Vagina (tissue), 2 donors: Measurements from ENCODE around the gene JAK1. TPM values are rescaled to one million over a fixed set of nuclear protein-coding genes. Genes with fewer than 3 reads are reported as not detected.
"Not testable (repeated sequence)": the region's sequence is repeated elsewhere in the genome, so short reads cannot be mapped to it uniquely, and the experiment has no call there.

ENCODE experiments used
- DNase-seq, 2 donors: peaks; one replicate each; pipeline ENCODE4 v3.0.0-alpha.2; 2017; ENCODE audit errors: extremely low spot score in 2 of 2
- H3K27ac ChIP-seq: fragments of 200-600 bp; sonication (generic); one replicate; pipeline ENCODE4 v1.5.1; 2019
- H3K27me3 ChIP-seq: fragments of 200-600 bp; sonication (generic); one replicate; pipeline ENCODE4 v1.5.1; 2019
- H3K36me3 ChIP-seq, 2 donors: fragments of 200-600 bp; sonication (generic); one replicate each; pipeline ENCODE4 v1.5.1; 2017 to 2019
- H3K4me1 ChIP-seq: fragments of 200-600 bp; sonication (generic); one replicate; pipeline ENCODE4 v1.5.1; 2019
- H3K4me3 ChIP-seq, 2 donors: fragments of 200-600 bp; sonication (generic); 1 replicate in 1 of 2; 2 replicates in 1 of 2; pipeline ENCODE4 v1.5.1; 2016 to 2019
- H3K9me3 ChIP-seq: fragments of 200-600 bp; sonication (generic); one replicate; pipeline ENCODE4 v1.5.1; 2019
- POLR2A ChIP-seq, 2 donors: fragments of 450-650 bp; IDR thresholded peaks; one replicate each; pipeline ENCODE4 v1.6.1; 2017; ENCODE audit warnings: antibody characterized with exemption in 2 of 2, mild to moderate bottlenecking in 2 of 2, moderate library complexity in 2 of 2
- POLR2AphosphoS5 ChIP-seq, 2 donors: sonication (generic); formaldehyde crosslinking; IDR thresholded peaks; one replicate each; pipeline ENCODE4 v1.9.0; 2017; ENCODE audit warnings: antibody characterized with exemption in 2 of 2, mild to moderate bottlenecking in 2 of 2, low read depth in 1 of 2; ENCODE audit not compliant: insufficient read depth in 1 of 2
- intact Hi-C: fragments of 100-400 bp; cut with DNase I; formaldehyde crosslinking; loops from one replicate; pipeline ENCODE4 v1.15.1; 2023
- total RNA-seq: library from RNA; depleted of rRNA; stranded (reverse); fragments of >200 nt; gene quantifications from one replicate; pipeline ENCODE4 v1.2.3, GENCODE V29; 2016
- TF ChIP-seq, protein P1 (sequence below), 3 experiments: fragments of 450-650 bp in 2 of 3; fragments of 200-600 bp in 1 of 3; sonication (generic) in 1 of 3; IDR thresholded peaks; one replicate each; pipeline ENCODE4 v1.5.1; 2017 to 2019; ENCODE audit warnings: antibody characterized with exemption in 3 of 3, mild to moderate bottlenecking in 2 of 3, moderate library complexity in 2 of 3

JAK1 gene
- total RNA-seq, 1 donor from 2014 or later: 93.3 TPM

DNA sequence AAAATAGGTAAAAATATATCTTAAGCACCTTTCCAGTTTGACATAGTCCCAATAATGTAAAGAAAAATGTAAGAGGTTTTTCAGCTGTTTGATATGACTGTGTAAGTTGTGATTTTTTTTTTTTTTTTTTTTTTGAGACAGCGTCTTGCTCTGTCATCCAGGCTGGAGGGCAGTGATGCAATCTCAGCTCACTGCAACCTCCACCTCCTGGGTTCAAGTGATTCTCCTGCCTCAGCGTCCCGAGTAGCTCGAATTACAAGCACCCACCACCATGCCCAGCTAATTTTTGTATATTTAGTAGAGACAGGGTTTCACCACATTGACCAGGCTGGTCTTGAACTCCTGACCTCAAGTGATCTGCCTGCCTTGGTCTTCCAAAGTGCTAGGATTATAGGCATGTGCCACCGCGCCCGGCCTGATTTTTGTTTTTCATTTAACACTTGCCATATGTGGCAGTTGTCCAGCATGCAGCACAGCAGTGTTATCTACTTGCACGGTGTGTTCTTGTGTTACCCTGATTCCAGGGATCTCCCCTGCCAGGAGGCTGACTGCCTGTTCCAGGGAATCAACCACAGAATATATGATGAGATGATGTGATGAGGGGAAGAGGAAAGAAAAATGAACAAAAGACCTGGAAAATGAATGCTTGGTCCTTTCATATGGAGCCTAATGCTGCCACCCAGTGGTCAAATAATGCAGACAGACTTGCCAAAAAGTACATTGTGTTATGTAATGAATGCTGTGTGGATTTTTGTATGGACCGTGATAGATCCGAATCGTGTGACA is 142.5 kb downstream of the JAK1 start:
- DNase-seq: no peak
- intact Hi-C loops: loop anchor here (10.0 kb wide), 1 partner anchor 139 kb away; no protein-coding TSS in a partner anchor
- Histone ChIP-seq H3K9me3 (no peaks in the 10 kb centered on the region), H3K27ac (no peak overlapping the region), H3K27me3 (no peaks in the 10 kb centered on the region), H3K4me3 (no peak overlapping the region), H3K4me1 (no peaks in the 10 kb centered on the region), H3K36me3 (no peaks in the 10 kb centered on the region)
- TF ChIP-seq POLR2A (IDR thresholded peaks at IDR 0.05): no peak
- TF ChIP-seq, protein P1, sequence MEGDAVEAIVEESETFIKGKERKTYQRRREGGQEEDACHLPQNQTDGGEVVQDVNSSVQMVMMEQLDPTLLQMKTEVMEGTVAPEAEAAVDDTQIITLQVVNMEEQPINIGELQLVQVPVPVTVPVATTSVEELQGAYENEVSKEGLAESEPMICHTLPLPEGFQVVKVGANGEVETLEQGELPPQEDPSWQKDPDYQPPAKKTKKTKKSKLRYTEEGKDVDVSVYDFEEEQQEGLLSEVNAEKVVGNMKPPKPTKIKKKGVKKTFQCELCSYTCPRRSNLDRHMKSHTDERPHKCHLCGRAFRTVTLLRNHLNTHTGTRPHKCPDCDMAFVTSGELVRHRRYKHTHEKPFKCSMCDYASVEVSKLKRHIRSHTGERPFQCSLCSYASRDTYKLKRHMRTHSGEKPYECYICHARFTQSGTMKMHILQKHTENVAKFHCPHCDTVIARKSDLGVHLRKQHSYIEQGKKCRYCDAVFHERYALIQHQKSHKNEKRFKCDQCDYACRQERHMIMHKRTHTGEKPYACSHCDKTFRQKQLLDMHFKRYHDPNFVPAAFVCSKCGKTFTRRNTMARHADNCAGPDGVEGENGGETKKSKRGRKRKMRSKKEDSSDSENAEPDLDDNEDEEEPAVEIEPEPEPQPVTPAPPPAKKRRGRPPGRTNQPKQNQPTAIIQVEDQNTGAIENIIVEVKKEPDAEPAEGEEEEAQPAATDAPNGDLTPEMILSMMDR (IDR thresholded peaks at IDR 0.05): peak; percentile 60 to 84 (median 84)
- peak in 1 of 2 donors; percentile 54 for TF ChIP-seq POLR2AphosphoS5 (IDR thresholded peaks at IDR 0.05; ENCODE audit: insufficient read depth in 1 of 2, low read depth in 1 of 2)

DNA sequence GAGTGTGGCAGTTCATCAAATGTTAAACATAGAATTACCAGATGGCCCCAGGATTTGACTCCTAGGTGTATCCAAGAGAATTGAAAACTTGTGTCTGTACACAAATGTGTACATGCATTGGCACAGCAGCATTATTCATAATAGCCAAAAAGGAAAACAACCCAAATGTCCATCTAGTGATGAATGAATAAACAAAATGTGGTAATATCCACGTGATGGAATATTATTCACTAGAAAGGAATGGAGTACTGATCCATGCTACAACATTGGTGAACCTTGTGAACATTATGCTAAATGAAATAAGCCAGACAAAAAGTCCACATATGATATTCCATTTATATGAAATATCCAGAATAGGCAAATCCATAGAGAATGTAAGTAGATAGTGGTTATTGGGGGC is 143.7 kb downstream of the JAK1 start:
- no peak overlapping the region for H3K27ac ChIP-seq
- no peak for DNase-seq
- no peak overlapping the region for H3K4me3 ChIP-seq
- H3K27me3 ChIP-seq: no peaks in the 10 kb centered on the region
- no peaks in the 10 kb centered on the region for H3K9me3 ChIP-seq
- no peaks in the 10 kb centered on the region for H3K36me3 ChIP-seq
- H3K4me1 ChIP-seq: no peaks in the 10 kb centered on the region
- intact Hi-C loops: loop anchor here (10.0 kb wide), 1 partner anchor 138 kb away; no protein-coding TSS in a partner anchor
- TF ChIP-seq, protein P1 (IDR thresholded peaks at IDR 0.05): no peak
- TF ChIP-seq POLR2AphosphoS5 (IDR thresholded peaks at IDR 0.05; ENCODE audit: insufficient read depth in 1 of 2, low read depth in 1 of 2) (no peak), POLR2A (IDR thresholded peaks at IDR 0.05) (no peak)

DNA sequence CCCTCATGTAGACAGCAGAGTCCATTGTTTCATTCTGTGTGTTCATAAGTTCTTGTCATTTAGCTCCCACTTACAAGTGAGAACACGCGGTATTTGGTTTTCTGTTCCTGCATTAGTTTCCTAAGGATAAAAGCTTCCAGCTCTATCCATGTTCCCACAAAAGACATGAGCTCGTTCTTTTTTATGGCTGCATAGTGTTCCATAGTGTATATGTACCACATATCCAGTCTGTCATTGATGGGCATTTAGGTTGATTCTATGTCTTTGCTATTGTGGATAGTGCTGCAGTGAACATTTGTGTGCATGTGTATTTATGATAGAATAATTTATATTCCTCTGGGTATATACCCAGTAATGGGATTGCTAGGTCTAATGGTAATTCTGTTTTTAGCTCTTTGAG is 145.8 kb downstream of the JAK1 start:
- not testable (repeated sequence) for H3K9me3 ChIP-seq, DNase-seq, H3K4me1 ChIP-seq, H3K27me3 ChIP-seq, H3K36me3 ChIP-seq, H3K27ac ChIP-seq, H3K4me3 ChIP-seq
- intact Hi-C loops: loop anchor here (10.0 kb wide), 1 partner anchor 136 kb away; no protein-coding TSS in a partner anchor

DNA sequence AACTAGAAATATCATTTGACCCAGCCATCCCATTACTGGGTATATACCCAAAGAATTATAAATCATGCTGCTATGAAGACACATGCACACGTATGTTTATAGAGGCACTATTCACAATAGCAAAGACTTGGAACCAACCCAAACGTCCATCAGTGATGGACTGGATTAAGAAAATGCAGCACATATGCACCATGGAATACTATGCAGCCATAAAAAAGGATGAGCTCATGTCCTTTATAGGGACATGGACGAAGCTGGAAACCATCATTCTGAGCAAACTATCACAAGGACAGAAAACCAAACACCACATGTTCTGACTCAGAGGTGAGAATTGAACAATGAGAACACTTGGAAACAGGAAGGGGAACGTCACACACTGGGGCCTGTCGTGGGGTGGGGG is 149.0 kb downstream of the JAK1 start:
- H3K9me3 ChIP-seq, H3K36me3 ChIP-seq, H3K27ac ChIP-seq, H3K4me3 ChIP-seq, DNase-seq, H3K27me3 ChIP-seq, H3K4me1 ChIP-seq: not testable (repeated sequence)
- intact Hi-C loops: loop anchor here (10.0 kb wide), 1 partner anchor 553 kb away; no protein-coding TSS in a partner anchor

DNA sequence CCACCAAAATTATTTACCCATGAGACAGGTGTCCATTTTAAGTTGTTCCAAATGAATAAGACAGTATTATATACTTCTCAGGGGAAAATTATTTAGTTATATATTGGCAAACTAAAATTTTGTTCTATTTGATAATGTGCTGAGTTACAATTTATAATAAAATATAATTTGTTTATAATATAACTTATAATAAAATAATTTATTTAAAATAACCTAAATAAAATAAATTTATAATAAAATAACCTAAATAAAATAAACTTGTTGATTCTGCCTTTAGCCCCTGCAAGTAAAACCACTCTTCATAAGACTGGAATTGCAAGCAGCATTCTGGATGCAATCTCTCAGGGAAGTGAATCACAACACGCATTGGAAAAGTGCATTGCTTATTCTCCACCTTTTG is 151.9 kb downstream of the JAK1 start:
- no peaks in the 10 kb centered on the region for H3K4me1 ChIP-seq
- no peak overlapping the region for H3K27ac ChIP-seq
- no peaks in the 10 kb centered on the region for H3K27me3 ChIP-seq
- no peak for DNase-seq
- intact Hi-C loops: loop anchor here (10.0 kb wide), 1 partner anchor 550 kb away; no protein-coding TSS in a partner anchor
- no peak for TF ChIP-seq POLR2A (IDR thresholded peaks at IDR 0.05)
- TF ChIP-seq, protein P1 (IDR thresholded peaks at IDR 0.05): no peak
- no peak for TF ChIP-seq POLR2AphosphoS5 (IDR thresholded peaks at IDR 0.05; ENCODE audit: insufficient read depth in 1 of 2, low read depth in 1 of 2)
- H3K4me3 ChIP-seq: no peak overlapping the region
- H3K36me3 ChIP-seq: no peaks in the 10 kb centered on the region
- no peaks in the 10 kb centered on the region for H3K9me3 ChIP-seq

DNA sequence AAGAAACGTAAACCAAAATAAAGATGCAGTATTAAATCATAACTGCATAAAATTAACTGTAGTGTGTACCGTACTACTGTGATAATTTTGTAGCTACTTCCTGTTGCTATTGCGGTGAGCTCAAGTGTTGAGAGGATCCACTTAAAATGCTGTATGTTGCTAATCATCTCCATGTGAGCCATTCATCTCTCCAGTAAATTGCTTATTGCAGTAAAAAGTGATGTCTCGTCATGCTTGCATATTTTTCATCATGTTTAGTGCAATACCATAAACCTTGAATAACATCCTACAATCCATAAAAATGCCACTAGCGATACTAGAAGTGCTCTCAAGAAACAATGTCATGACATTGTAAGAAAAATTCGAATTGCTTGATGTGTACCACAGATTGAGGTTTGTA is 155.2 kb downstream of the JAK1 start:
- H3K27me3 ChIP-seq: no peaks in the 10 kb centered on the region
- H3K4me3 ChIP-seq: no peak overlapping the region
- H3K9me3 ChIP-seq: no peaks in the 10 kb centered on the region
- no peaks in the 10 kb centered on the region for H3K4me1 ChIP-seq
- DNase-seq: no peak
- TF ChIP-seq, protein P1 (IDR thresholded peaks at IDR 0.05): no peak
- TF ChIP-seq POLR2A (IDR thresholded peaks at IDR 0.05) (no peak), POLR2AphosphoS5 (IDR thresholded peaks at IDR 0.05; ENCODE audit: insufficient read depth in 1 of 2, low read depth in 1 of 2) (no peak)
- intact Hi-C loops: loop anchor here (10.0 kb wide), 1 partner anchor 546 kb away; no protein-coding TSS in a partner anchor
- no peak overlapping the region for H3K27ac ChIP-seq
- no peaks in the 10 kb centered on the region for H3K36me3 ChIP-seq
